KMS-11 (cell line): ENCODE data around the gene PCDH18.
"Not testable (repeated sequence)": the region's sequence is repeated elsewhere in the genome, so short reads cannot be mapped to it uniquely, and the experiment has no call there.

Source experiments
- H2AFZ ChIP-seq: fragments of 200-600 bp; sonication (generic); 2 replicates; pipeline ENCODE4 v1.6.1; 2016; ENCODE audit warnings: antibody characterized with exemption, mixed run types, low read depth
- H3K27ac ChIP-seq: fragments of 200-600 bp; sonication (generic); 2 replicates; pipeline ENCODE4 v1.6.1; 2016; ENCODE audit warnings: mild to moderate bottlenecking, mixed run types
- H3K27me3 ChIP-seq: fragments of 200-600 bp; sonication (generic); 2 replicates; pipeline ENCODE4 v1.6.1; 2017; ENCODE audit warnings: mild to moderate bottlenecking, low read depth, mixed run types, moderate library complexity; ENCODE audit not compliant: insufficient read depth
- H3K36me3 ChIP-seq: fragments of 200-600 bp; sonication (generic); 2 replicates; pipeline ENCODE4 v1.6.1; 2017; ENCODE audit warnings: mild to moderate bottlenecking, mixed run types; ENCODE audit not compliant: insufficient read depth
- H3K4me1 ChIP-seq: fragments of 200-600 bp; sonication (generic); 2 replicates; pipeline ENCODE4 v1.6.1; 2016; ENCODE audit warnings: mild to moderate bottlenecking, low read depth, mixed run types; ENCODE audit not compliant: poor library complexity, severe bottlenecking
- H3K4me2 ChIP-seq: fragments of 200-600 bp; sonication (generic); 2 replicates; pipeline ENCODE4 v1.7.0; 2016; ENCODE audit warnings: mild to moderate bottlenecking, mixed run types
- H3K4me3 ChIP-seq: fragments of 200-600 bp; sonication (generic); IDR thresholded peaks from 2 replicates; pipeline ENCODE4 v1.6.1; 2017; ENCODE audit warnings: low read depth, low read length, mixed read lengths; ENCODE audit not compliant: insufficient read depth
- H3K79me2 ChIP-seq: fragments of 200-600 bp; sonication (generic); 2 replicates; pipeline ENCODE4 v1.6.1; 2016; ENCODE audit warnings: low read depth, mixed run types; ENCODE audit not compliant: insufficient read depth
- H3K9ac ChIP-seq: fragments of 200-600 bp; sonication (generic); 2 replicates; pipeline ENCODE4 v1.6.1; 2016; ENCODE audit warnings: mild to moderate bottlenecking, mixed run types
- H4K20me1 ChIP-seq: fragments of 200-600 bp; sonication (generic); 2 replicates; pipeline ENCODE4 v1.6.1; 2016; ENCODE audit warnings: mild to moderate bottlenecking, mixed run types; ENCODE audit not compliant: insufficient read depth
- CTCF ChIP-seq: fragments of 200-600 bp; sonication (generic); conservative IDR thresholded peaks from 2 replicates; pipeline ENCODE4 v1.6.1; 2017; ENCODE audit warnings: low read depth, mild to moderate bottlenecking, antibody characterized with exemption, low read length, moderate library complexity, mixed read lengths

The PCDH18 gene

GRCh38 chr4:137524725-137525369 is 7.4 kb downstream of the PCDH18 start:
- Histone ChIP-seq H3K27ac (no peak overlapping the region), H3K4me1 (no peaks in the 10 kb centered on the region), H3K4me2 (no peak overlapping the region), H3K27me3 (no peaks in the 10 kb centered on the region), H3K36me3 (no peaks in the 10 kb centered on the region), H3K9ac (no peak overlapping the region), H2AFZ (no peak overlapping the region), H3K79me2 (no peaks in the 10 kb centered on the region), H3K4me3 (no peak overlapping the region), H4K20me1 (no peaks in the 10 kb centered on the region)
- TF ChIP-seq CTCF, result no peak

- H3K4me2 ChIP-seq, result no peak overlapping the region
- H3K27me3 ChIP-seq, result no peaks in the 10 kb centered on the region
- H3K36me3 ChIP-seq, result no peaks in the 10 kb centered on the region
- TF ChIP-seq CTCF, result no peak
- H3K79me2 ChIP-seq, result no peaks in the 10 kb centered on the region
- no peak overlapping the region for H2AFZ ChIP-seq
- no peaks in the 10 kb centered on the region for H3K4me1 ChIP-seq
- no peak overlapping the region for H3K4me3 ChIP-seq
- H3K9ac ChIP-seq, result no peak overlapping the region
- H4K20me1 ChIP-seq, result no peaks in the 10 kb centered on the region
- H3K27ac ChIP-seq, result no peak overlapping the region
Measured at GRCh38 chr4:137523329-137523728, 9.0 kb downstream of the PCDH18 start.

- Histone ChIP-seq H3K36me3 (no peaks in the 10 kb centered on the region), H3K4me3 (no peak overlapping the region), H3K4me1 (no peaks in the 10 kb centered on the region), H3K27me3 (no peaks in the 10 kb centered on the region), H3K4me2 (no peak overlapping the region), H4K20me1 (no peaks in the 10 kb centered on the region), H2AFZ (no peak overlapping the region), H3K27ac (no peak overlapping the region), H3K9ac (no peak overlapping the region), H3K79me2 (no peaks in the 10 kb centered on the region)
- TF ChIP-seq CTCF, result no peak
Measured at GRCh38 chr4:137521053-137521452, 11.2 kb downstream of the PCDH18 start.

- Histone ChIP-seq H3K27me3 (no peaks in the 10 kb centered on the region), H3K27ac (no peak overlapping the region), H3K4me2 (no peak overlapping the region), H3K9ac (no peak overlapping the region), H3K79me2 (no peaks in the 10 kb centered on the region), H2AFZ (no peak overlapping the region), H3K36me3 (no peaks in the 10 kb centered on the region), H3K4me1 (no peaks in the 10 kb centered on the region), H4K20me1 (no peaks in the 10 kb centered on the region), H3K4me3 (no peak overlapping the region)
- no peak for TF ChIP-seq CTCF
Measured at GRCh38 chr4:137519406-137519805, 12.9 kb downstream of the PCDH18 start.

- not testable (repeated sequence) for H3K27me3 ChIP-seq, H2AFZ ChIP-seq, H3K79me2 ChIP-seq, H3K4me1 ChIP-seq, H3K4me2 ChIP-seq, H3K27ac ChIP-seq, H4K20me1 ChIP-seq, H3K9ac ChIP-seq, H3K36me3 ChIP-seq, H3K4me3 ChIP-seq
Measured at GRCh38 chr4:137517323-137517722, 15.0 kb downstream of the PCDH18 start.
